Measurements from ENCODE around the gene AHI1.
A peak's percentile ranks its signal among the peaks of the same experiment; 100 is the strongest.
"Not testable (repeated sequence)": the region's sequence is repeated elsewhere in the genome, so short reads cannot be mapped to it uniquely, and the experiment has no call there.

AHI1 gene

GRCh38 chr6:135505222-135505621, 7.7 kb upstream of the AHI1 start:
- no peak for DNase-seq

- DNase-seq: no peak
Observed at GRCh38 chr6:135504734-135505133, 7.2 kb upstream of the AHI1 start.

- no peak for DNase-seq
Observed at GRCh38 chr6:135503703-135504475, 6.3 kb upstream of the AHI1 start.

GRCh38 chr6:135499441-135500340, 2.2 kb upstream of the AHI1 start:
- DNase-seq: no peak

GRCh38 chr6:135498185-135498841, 773 bp upstream of the AHI1 start:
- DNase-seq: peak; percentile 57

GRCh38 chr6:135496800-135497411, 634 bp downstream of the AHI1 start:
- DNase-seq: no peak

GRCh38 chr6:135493218-135493961, 4.2 kb downstream of the AHI1 start:
- DNase-seq: no peak

GRCh38 chr6:135490381-135490780, 7.2 kb downstream of the AHI1 start:
- DNase-seq: no peak

- DNase-seq: no peak
Observed at GRCh38 chr6:135488023-135488422, 9.5 kb downstream of the AHI1 start.

- not testable (repeated sequence) for DNase-seq
Observed at GRCh38 chr6:135483903-135484302, 13.6 kb downstream of the AHI1 start.

- no peak for DNase-seq
Observed at GRCh38 chr6:135481783-135482369, 15.7 kb downstream of the AHI1 start.

GRCh38 chr6:135479601-135480000, 17.9 kb downstream of the AHI1 start:
- no peak for DNase-seq

- no peak for DNase-seq
Observed at GRCh38 chr6:135478626-135479025, 18.9 kb downstream of the AHI1 start.

- no peak for DNase-seq
Observed at GRCh38 chr6:135475292-135475886, 22.2 kb downstream of the AHI1 start.

- DNase-seq: no peak
Observed at GRCh38 chr6:135474362-135474761, 23.2 kb downstream of the AHI1 start.

- DNase-seq: no peak
Observed at GRCh38 chr6:135465903-135466302, 31.6 kb downstream of the AHI1 start.

GRCh38 chr6:135465307-135465706, 32.2 kb downstream of the AHI1 start:
- DNase-seq: no peak

- no peak for DNase-seq
Observed at GRCh38 chr6:135464634-135465033, 32.9 kb downstream of the AHI1 start.

- DNase-seq: no peak
Observed at GRCh38 chr6:135461208-135461607, 36.3 kb downstream of the AHI1 start.

- DNase-seq: no peak
Observed at GRCh38 chr6:135458051-135458450, 39.5 kb downstream of the AHI1 start.

GRCh38 chr6:135451617-135452190, 45.8 kb downstream of the AHI1 start:
- DNase-seq: no peak
